ENCODE results near the gene EIF5B. TPM values are rescaled to one million over a fixed set of nuclear protein-coding genes. Genes with fewer than 3 reads are reported as not detected.

Gene EIF5B
- total RNA-seq, 1 experiment from 2014 or later, result 58.1 TPM

DNA sequence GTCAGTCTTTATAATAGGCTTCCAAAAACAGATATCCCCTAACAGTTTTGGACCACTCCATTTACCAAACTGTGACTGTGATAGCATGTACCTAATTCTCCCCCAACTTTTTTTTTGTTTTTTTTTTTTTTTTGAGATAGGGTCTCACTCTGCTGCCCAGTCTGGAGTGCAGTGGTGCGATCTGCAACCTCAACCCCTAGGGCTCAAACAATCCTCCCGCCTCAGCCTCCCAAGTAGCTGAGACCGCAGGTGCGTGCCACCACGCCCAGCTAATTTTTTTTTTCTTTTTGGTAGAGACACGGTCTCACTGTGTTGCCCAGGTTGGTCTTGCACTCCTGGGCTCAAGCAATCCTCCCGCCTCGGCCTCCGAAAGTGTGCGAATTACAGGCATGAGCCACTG, 99.7 kb downstream of the EIF5B start:
- H3K79me1 ChIP-seq (ENCODE audit: insufficient read depth, low read depth, low read length, poor library complexity, severe bottlenecking), result no peaks in the 10 kb centered on the region
- H3K56ac ChIP-seq (ENCODE audit: insufficient read length, low read depth, low read length), result no peak overlapping the region
- H3K23me2 ChIP-seq (ENCODE audit: insufficient read length, low read depth, low read length, poor library complexity, severe bottlenecking), result no peaks in the 10 kb centered on the region
- no peak overlapping the region for H3K9ac ChIP-seq (ENCODE audit: extremely low read depth, insufficient read length, low read length)
- H2BK20ac ChIP-seq (ENCODE audit: low read depth, low read length, poor library complexity, severe bottlenecking), result no peak overlapping the region
- peaks cover 8% of the 10 kb centered on the region; the same call in 1 of the 2 replicates for H3K4me1 ChIP-seq (ENCODE audit: insufficient read depth, low read length)
- peaks cover 7 to 33% (median 23%) of the 10 kb centered on the region in 3 experiments for H3K36me3 Mint-ChIP-seq (ENCODE audit: insufficient read depth in 1 of 3, low read depth in 3 of 3)
- H3K4me1 Mint-ChIP-seq, result peaks cover 14 to 27% of the 10 kb centered on the region in 2 experiments
- H3K27me3 ChIP-seq (ENCODE audit: insufficient read depth, low read length), result no peaks in the 10 kb centered on the region
- no peak for DNase-seq
- no CpG with 5 or more reads among the region's 10 CpGs for WGBS (ENCODE audit: extremely low coverage, insufficient read length, low lambda C conversion rate)
- no peak overlapping the region for H3K23ac ChIP-seq (ENCODE audit: insufficient read length, low read depth, low read length)
- H3K9me3 Mint-ChIP-seq, result no peaks in the 10 kb centered on the region
- H3K4ac ChIP-seq (ENCODE audit: low read depth, low read length), result no peak overlapping the region
- H3K27me3 Mint-ChIP-seq (ENCODE audit: low read depth), result no peaks in the 10 kb centered on the region
- no peak overlapping the region for H4K5ac ChIP-seq (ENCODE audit: insufficient read length, low read depth, low read length)
- H3K18ac ChIP-seq (ENCODE audit: insufficient read length, low read depth, low read length), result no peak overlapping the region
- no peak overlapping the region for H3K14ac ChIP-seq (ENCODE audit: insufficient read depth, low read length)
- H4K20me1 ChIP-seq (ENCODE audit: control insufficient read depth, insufficient read depth, insufficient read length), result no peaks in the 10 kb centered on the region
- no peak overlapping the region for H2BK15ac ChIP-seq (ENCODE audit: low read depth, low read length)
- H2AK5ac ChIP-seq (ENCODE audit: insufficient read length, low read length), result no peak overlapping the region
- no peak overlapping the region for H2BK5ac ChIP-seq (ENCODE audit: insufficient read length, low read length)
- H3K79me2 ChIP-seq (ENCODE audit: insufficient read depth, low read length), result no peaks in the 10 kb centered on the region; the same call in 1 of the 2 replicates
- TF ChIP-seq, protein P1, sequence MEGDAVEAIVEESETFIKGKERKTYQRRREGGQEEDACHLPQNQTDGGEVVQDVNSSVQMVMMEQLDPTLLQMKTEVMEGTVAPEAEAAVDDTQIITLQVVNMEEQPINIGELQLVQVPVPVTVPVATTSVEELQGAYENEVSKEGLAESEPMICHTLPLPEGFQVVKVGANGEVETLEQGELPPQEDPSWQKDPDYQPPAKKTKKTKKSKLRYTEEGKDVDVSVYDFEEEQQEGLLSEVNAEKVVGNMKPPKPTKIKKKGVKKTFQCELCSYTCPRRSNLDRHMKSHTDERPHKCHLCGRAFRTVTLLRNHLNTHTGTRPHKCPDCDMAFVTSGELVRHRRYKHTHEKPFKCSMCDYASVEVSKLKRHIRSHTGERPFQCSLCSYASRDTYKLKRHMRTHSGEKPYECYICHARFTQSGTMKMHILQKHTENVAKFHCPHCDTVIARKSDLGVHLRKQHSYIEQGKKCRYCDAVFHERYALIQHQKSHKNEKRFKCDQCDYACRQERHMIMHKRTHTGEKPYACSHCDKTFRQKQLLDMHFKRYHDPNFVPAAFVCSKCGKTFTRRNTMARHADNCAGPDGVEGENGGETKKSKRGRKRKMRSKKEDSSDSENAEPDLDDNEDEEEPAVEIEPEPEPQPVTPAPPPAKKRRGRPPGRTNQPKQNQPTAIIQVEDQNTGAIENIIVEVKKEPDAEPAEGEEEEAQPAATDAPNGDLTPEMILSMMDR (conservative IDR thresholded peaks at IDR 0.05), result no peak
- H3T11ph ChIP-seq (ENCODE audit: low read length), result no peak overlapping the region
- no peaks in the 10 kb centered on the region for H3K9me3 ChIP-seq (ENCODE audit: control insufficient read depth, low read depth, low read length)
- no peak overlapping the region for H2BK120ac ChIP-seq (ENCODE audit: low read depth, low read length, poor library complexity, severe bottlenecking)
- no peak overlapping the region for H3K27ac ChIP-seq (ENCODE audit: insufficient read length, low read depth, low read length)
- 0 out of 7 replicates have a peak overlapping the region, but pooled peaks of 1 of the 3 experiments have one; percentile 44 for H3K27ac Mint-ChIP-seq
- H3K4me2 ChIP-seq (ENCODE audit: insufficient read depth, insufficient read length, low read length), result no peak overlapping the region
- H3K4me3 Mint-ChIP-seq, result no peak overlapping the region
- H4K8ac ChIP-seq (replicated peaks; ENCODE audit: insufficient read length, low read depth, low read length), result no peak overlapping the region
- no peak overlapping the region for H2BK12ac ChIP-seq (ENCODE audit: insufficient read length, low read depth, low read length)
- no peak overlapping the region for H4K91ac ChIP-seq (ENCODE audit: insufficient read length, low read depth, low read length)
- H2AFZ ChIP-seq (ENCODE audit: low read length), result no peak overlapping the region
